HG03575 (cell line): ENCODE measurements around the gene VDR.

ENCODE experiments used
- ATAC-seq: cut with Tn5 transposase; IDR thresholded peaks from one replicate; pipeline ENCODE4 v1.9.1; 2021; ENCODE audit not compliant: unreplicated experiment, insufficient number of reproducible peaks, low FRiP score; ENCODE audit errors: extremely low read depth

VDR gene

DNA sequence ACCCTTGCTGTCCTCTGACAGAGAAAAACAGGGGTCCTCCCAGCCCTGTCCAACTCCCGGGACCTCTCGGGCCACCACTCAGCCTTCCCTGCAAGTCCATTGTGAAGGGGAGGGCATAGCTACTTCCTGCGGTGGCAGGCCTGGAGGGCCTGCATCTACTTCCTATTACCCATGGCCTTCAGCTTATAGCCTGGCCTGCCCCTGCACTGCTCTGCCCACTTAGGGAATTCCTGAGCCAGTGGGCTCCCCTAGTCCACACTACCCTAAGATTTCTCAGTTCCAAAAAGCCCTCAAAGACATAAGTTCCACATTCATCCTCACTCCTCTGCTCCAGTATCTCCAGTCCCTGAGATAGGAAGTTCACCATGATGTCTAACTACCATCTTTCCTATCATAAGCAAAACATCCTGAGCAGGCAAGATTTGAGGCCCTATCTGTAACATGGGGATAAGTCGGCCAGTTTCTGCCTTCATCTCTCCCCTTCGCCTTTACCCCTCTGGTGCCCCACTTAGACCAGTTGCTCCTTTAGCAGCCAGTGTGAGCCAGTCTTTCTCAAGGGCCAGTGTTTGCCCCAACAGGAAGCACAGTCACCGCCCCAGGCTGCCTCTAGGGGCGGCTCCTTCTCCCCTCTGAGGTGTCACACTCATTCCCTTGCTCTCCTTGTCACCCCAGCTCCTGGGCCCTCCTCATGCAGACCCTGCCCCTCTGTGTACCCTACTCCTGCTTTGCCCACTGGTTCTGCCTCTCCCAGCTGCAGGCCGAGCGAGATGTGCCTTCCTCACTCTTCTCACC is 96.0 kb downstream of the VDR start:
- no peak for ATAC-seq

DNA sequence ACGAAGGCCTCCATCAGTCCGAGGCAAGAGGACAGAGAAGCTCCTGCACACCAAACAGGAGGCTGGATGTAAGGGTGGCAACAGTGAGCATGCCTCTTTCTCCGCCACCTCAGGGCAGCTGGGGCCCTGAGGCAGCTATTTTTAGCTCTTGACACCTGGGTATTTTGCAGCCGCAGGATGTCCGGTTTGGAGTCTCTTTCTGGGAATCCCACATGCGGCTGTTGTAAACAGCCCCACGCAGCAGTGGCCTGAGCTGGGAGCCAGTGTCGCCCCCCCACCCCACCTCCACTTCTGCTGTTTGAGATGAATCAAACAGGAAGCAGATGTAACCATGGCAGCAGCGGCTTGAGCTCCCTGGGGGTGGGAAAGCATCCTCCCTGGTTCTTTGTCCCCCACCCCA is 96.7 kb downstream of the VDR start:
- no peak for ATAC-seq

DNA sequence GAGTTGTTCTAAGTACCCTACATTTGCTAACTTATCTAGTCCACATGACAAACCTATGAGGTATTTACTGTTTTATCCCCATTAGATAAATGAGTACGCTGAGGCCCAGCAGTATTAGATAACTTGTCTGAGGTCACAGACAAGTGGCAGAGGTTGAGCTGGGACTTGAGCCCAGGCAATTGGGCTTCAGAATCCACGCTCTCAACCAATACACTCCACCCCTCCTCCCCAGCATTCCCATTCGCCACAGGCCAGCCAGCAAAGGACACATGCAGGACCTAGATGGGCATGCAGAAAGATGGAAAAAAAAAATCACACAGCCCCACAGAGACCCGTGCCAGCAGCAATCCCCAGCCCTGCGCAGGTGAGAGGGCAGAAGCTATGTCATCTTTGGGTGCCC is 97.5 kb downstream of the VDR start:
- ATAC-seq = no peak

DNA sequence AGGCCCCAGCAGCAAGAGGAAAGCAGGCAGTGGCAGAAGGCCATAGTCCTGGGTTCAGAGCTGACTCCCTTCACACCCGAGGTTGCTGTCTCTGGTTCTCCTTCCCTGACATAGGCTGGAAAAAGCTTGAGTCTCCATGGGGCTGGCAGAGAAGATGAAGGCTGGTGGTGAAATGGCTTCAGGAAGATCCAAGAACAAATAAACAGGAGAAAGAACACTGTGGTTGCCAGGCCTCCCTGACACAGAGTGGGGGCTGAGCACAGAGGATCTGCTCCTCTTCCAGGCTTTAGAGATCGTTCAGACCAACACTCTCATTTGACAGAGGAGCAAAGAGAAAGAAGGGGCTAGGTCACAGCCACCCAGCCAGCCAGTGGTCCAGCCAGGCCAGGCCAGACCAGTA is 99.4 kb downstream of the VDR start:
- no peak for ATAC-seq

DNA sequence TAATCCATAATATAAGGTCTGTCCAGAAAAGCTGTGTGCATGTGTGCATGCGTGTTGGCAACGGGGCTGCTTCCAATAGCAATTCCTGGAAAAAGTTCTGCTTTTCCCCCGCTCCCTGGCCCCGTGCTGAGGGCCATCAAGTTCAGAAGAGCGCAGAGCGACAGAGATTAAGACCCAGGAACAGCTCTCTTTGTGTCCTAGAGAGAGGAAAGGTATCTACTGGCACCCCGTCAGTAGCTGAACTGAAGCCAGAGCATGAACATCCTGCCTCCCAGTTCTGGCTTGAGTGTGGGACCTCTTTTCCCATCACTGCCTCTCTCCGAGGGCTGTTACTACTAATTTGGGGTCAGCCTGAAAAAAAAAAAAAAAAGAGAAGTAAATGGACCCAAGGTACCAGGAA is 100.6 kb downstream of the VDR start:
- ATAC-seq = no peak

DNA sequence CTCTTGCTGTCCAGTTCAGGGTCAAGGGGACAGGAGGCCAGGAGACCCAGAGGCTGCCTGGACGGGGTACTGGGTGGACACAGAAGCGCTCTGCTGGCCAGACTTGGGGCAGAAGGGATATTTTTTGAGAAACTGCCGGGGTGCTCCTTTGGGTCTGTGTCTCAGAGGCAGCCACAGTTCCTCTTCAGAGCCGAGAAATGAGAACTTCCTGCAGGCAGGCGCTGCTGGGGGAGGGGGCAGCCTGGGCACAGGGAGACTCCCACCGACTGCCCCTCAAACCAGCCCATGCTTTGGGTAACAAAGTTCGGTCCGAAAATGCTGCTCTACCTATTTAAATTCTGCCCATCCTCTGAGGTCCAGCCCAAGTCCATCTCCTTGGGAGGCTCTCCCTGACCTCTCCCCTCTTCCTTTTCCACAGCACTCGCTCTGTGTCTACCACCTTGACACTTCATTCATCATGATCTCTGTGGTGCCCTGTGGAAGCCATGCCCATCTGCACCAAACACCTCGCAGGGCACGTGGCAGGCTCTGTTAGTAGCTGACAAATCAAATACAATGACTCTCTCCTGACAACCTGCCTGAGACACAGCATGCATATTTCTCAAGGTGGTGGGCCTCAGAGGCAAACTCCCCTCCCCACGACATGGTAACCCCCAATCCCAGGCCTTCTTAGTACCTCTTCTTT is 101.5 kb downstream of the VDR start:
- no peak for ATAC-seq

DNA sequence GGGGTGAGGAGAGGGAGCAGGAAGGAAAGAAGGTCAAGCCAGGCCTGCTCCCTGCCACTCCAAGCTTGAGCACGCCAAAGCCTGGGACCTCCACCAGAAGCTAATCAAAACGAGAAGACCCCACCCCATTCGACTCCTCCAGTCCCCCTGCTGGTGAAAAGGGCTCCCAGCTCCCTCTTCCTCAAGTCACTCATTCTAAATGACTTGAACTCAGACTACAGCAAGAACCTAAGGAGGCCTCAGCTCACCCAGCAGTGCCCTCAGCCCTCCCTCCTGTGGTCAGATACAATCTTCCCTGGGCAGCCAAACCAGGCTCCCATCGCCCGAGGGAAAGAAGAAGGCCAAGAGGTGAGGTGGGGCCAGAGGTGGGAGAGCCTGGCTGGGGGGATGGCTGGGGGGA is 102.5 kb downstream of the VDR start:
- no peak for ATAC-seq

DNA sequence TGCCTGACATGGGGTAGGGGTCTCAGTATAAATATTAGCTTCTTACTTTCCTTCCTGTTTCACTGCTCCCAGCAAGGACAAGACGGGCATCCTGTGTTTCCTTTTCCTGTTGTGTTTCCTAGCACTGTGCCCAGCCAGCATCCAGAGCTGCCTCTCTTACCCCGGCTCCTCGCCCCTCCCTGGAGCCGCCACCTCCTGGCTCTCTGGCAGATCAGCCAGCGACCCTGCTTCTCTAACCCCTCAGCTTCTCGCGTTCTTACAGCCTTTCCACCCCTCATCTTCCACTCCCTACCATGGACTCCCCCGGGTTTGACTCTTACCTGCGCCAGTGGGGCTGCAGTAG is 102.9 kb downstream of the VDR start:
- ATAC-seq = no peak

DNA sequence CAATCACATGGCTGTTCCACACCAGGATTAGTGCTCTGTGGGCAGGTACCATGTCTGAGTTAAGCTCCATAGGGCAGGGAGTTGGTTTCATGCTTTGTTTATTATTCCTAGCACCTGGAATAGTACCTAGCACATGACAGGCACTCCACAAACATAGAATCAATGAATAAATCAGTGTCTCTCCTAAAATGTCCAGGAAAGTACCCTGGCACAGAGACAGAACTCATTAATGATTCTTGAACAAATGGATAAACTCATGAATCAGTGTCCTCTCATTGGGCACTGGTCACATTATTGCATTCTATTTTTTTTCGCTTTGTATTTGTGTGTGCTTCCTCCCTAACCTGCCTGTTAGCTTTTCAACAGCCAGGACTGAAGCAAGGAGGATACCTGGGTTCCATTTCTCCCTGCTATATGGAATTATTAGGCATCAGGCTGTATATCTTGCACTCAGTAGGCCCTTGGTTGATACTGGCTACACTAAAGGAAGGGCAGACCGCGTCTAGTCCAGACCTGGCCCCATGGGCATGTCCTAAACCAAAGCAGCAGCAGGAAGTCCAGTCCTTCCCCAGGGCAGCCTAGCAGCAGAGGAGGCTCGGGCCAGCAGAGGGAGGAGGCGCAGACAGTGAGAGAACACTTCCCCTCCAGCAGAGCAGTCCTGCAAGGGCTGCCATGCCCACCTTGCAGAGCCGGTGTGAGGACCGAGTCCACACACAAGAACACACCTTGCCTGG is 103.5 kb downstream of the VDR start:
- ATAC-seq = no peak

DNA sequence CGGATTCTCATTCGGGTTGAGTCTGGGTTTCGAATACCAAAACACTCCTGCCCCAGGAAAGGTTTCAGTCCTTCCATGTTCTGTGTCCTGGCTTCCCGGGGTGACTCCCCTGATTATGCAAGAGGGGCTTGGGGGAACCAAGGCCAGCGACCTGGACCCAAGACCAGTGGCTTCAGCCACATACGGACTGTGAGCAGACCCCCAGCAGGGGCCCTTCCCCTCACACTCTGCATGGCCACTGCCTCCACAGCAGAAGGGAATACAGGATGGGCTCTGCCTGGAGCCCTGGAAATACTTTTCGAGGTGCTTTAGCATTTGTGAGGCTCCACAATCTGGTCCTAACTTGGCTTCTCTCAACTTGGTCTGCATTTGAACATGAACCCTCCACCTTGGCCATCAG is 104.2 kb downstream of the VDR start:
- ATAC-seq = no peak

DNA sequence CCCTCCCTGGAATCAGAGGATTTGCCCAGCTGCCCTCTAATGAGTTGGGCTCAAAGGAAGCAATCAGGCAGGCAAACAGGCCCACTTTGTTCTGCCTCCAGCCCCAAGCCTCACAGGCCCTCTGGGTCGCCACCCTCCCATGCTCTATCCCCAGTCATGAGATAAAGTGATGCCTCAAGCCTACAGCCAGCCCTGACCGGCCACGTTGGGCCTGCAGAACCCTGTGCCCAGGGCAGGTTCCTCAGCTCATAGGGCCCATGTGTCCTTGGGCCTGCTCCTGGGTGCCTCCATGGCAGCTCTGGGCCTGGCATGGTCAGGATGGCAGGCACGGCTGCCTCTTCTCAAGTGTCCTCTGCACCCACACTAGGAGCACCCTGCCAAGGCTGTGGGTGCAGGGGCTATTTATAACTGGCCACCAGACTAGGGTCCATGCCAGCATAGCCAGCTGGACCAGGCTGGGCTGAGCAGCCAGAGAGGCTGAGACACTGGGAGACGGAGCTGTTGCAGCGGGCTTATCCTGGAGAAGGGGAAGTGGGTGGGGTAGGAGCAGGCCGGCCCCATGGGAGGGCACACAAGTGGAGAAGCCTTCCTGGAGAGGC is 105.3 kb downstream of the VDR start:
- ATAC-seq = no peak

DNA sequence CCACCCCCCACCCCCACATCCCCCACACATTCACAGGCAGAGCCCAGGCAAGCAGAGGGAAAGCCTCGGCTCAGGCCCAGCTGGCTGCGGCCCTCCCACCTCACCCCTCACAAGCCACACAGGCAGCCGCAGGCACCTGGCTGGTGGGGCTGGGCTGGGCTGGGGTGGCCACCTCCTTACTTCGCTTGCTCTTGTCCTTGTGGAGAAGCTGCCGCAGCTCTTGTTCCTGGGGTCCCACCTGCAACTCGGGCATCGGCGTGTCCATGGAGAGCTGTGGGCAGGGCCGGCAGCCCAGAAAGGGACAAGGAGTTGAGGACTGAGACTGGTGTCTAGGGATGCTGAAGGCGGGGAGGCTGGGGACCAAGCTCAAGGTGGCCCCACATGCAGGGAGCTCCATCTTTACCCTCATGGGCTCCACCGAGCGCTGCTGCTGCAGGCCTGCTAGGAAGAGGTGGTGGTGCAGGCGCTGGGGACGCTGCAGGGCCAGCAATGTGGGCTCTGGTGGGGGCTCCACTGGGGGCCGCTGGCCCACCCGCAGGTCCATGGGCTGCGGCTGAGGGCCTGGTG is 106.3 kb downstream of the VDR start:
- ATAC-seq = no peak

DNA sequence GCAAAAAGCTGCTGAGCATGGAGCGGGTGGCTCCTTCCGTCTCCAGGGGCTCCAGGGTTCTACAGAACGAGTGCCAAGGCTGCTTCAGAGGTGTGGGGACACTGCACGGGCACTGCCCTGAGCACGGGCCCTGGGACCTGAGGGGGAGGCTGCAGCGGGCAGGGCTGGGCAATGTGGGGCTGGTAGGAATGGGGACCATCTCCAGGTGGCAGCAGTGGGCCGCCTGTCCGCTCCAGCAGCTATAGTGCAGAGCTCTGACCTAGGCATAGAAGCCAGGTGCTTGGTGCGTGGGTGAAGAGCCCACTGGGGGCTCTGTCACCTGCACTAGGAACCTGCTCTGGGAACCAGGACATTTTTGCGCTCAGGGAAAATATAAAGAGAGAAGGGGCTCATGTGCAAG is 107.4 kb downstream of the VDR start:
- no peak for ATAC-seq

DNA sequence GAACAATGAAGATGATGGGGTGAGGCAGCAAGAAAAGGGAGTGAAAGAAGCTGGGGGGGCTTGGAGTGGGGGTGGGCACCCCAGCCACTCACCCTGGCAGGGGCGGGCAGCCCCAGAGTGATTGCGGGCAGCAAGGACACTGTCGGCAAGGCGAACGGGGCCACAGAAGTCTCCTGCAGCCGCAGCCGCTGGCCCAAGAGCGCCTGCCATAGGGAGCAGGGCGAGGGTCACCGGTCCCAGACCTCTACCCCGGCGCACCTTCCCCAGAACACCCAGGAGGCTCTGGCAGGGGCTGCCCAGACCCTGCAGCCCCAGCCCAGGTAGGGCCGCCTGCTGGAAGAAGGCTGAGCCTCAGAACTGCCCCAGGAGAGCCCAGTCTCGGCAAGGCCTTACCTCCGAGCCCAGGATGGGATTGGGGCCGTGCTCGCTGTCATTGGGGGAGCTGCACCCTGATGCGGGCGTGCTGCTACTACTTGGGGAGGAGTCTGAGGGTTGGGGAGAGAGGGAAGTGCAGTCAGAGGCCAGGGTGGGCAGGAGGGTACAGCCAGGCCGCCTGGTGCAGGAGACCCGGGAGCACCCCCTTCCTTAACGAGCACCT is 108.9 kb downstream of the VDR start:
- no peak for ATAC-seq

DNA sequence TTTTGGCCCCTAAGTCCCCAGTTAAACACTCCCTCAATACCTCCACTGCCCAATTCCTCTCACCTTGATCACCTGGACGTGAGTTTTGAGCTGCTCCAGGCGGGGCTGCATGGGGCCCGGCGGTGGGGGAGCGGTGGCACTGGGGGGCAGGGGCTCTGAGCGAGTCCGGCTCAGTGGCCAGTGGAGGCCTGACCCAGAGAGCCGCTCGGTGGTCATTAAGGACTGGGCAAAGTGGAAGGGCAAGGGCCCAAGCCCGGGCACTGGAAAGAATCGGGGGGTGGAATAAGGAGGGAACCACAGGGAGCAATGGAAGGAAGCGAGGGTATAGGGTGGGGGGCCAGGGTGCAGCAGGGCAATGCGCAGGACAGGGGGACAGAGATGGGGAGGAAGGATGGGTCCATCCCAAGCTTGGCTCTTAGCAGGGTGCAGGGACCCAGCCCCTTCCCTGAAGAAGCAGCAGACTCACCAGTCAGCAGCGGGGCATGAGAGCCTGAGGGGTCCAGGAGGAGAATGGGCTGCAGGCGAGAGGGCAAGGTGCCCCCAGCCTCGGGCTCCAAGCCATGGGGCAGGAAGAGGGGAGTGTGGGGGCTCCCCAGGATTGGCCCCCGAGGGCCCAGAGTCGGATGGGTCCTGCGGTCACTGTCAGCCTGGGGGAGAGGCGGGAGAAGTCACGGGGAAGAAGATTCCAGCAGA is 109.5 kb downstream of the VDR start:
- no peak for ATAC-seq

DNA sequence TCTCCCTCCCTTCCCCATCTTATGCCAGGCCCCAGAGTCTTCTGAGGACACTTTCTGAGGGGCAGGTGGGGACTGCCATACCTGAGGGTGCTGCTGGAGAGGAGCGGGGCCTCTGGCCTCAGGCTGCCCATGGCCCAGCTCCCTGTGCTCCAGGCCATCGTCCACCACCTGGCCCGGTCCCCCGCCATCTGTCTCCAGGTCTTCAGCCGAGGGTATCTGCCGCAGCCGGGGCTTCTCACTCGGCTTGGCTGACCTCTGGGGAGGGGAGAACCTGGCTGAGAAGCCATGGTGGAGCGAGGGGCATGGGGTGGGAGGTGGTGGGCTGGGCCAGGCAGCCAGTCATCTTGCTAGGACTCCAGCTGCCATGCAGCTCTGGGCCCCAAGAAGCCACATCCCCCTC is 110.1 kb downstream of the VDR start:
- ATAC-seq = no peak

DNA sequence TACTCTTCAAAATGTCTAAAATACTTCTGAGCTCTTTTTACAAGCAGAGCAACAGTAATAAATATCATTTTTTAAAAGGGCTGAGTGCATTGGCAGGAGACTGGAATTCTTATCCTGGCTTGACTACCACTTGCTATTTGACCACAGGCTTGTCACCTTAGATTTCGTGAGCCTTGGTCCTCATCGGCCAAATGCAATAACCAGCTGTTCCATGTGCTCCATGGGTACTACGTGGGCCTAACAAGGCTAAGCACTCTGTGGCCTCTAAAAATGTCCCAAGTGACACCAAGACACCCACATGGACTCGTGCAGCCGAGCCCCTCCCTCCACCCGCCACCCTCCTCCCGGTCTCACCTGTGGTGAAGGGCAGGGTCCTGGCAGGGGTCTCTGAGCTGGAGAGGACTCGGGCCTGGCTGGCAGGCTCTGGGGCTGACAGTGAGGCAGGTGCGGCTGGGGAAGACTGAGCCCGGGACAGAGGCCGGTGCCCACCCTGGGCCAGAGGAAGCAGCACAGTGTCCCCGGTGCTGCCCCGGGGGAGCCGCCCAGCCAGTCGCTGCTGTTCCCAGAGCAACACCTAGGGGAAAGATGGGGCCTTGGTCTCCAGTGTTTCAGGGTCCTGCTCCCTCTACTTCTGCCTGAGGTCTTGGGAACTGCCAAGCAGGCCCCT is 111.6 kb downstream of the VDR start:
- ATAC-seq = no peak

DNA sequence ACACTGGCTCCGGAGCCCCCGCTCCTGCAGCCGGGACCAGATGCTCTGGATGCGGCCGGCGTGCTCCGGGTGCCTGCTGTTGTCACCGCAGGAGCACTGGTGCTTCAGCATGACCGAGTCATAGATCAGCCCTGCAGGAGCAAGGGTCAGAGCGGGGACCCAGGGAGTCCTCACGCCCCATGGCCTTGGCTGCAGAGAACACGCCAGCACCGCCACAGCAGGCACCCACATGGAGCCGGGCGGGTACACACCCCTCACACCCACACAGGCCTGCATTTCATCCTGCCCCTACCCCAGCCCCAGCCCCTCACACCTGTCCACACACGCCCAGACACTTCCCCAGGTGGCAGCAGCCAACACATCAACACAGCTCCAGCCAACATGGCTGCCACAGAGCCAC is 112.9 kb downstream of the VDR start:
- ATAC-seq = no peak
